ENCODE measurements around the gene ATAD3B.
"Not testable (repeated sequence)": the region's sequence is repeated elsewhere in the genome, so short reads cannot be mapped to it uniquely, and the experiment has no call there.

ATAD3B gene

GRCh38 chr1:1516923-1517322 lies 45.4 kb downstream of the ATAD3B start:
- DNase-seq: not testable (repeated sequence)

DNA sequence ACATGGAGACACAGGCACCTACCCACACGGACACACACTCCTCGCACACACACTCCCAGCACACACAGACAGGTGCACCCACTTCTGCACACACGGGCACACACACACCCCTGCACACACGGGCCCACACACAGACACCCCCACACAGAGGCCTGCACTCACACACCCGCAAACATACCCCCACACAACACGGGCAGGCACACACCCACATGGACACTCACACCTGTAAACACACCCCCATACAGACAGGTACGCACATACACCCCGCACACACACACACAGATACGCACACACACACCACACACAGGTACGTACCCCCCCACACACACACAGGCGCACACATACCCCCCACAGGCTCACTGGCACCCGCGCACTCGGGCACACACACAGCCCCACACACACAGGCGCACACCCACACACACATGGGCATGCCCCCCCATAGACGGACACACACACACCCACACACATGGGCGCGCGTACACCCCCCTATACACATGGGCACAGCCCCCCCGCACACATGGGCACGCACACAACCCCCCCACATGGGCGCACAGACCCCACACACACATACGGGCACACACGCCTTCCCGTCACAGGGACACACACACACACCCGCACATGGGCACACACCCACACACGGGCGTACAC lies 46.5 kb downstream of the ATAD3B start:
- DNase-seq: no peak

DNA sequence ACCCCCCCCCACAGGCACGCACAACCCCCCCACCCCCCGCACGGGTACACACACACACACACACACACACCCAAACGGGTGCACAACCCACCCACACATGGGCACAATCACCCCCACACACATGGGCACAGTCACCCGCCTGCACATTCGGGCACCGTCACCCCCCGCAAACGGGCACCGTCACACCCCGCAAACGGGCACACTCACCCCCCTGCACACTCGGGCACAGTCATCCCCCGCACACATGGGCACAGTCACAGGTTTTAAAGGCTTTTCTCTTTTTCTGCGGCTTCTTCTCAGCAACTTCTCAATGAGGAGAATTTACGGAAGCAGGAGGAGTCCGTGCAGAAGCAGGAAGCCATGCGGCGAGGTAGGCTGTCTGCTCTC lies 47.0 kb downstream of the ATAD3B start:
- DNase-seq: not testable (repeated sequence)

GRCh38 chr1:1519805-1520505 lies 48.4 kb downstream of the ATAD3B start:
- DNase-seq: not testable (repeated sequence)

GRCh38 chr1:1521331-1521730 lies 49.8 kb downstream of the ATAD3B start:
- DNase-seq: no peak

- DNase-seq: not testable (repeated sequence)
These were observed 51.0 kb downstream of the ATAD3B start for GRCh38 chr1:1522536-1522935.

GRCh38 chr1:1523226-1523625 lies 51.7 kb downstream of the ATAD3B start:
- not testable (repeated sequence) for DNase-seq

- DNase-seq: not testable (repeated sequence)
These were observed 52.1 kb downstream of the ATAD3B start for GRCh38 chr1:1523651-1524050.

- DNase-seq: not testable (repeated sequence)
These were observed 53.3 kb downstream of the ATAD3B start for GRCh38 chr1:1524750-1525383.

DNA sequence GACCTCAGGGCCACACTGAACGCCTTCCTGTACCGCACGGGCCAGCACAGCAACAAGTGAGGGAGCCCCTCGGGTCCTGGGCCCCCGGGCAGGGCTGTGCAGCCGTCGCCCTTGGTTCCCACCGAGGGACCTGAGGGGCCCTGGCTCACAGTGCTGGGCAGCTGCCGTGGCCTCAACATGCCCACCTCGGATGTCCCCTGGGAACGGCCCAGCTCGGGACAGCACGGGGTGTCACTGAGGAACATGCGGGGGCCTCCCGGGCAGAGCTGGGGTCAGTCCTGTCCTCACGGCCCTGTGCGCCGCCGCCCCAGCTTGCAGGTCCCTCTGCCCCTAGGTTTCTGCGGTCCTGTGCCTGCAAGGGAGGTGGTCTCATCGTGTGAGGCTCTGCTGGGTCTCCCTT lies 54.9 kb downstream of the ATAD3B start:
- not testable (repeated sequence) for DNase-seq

- DNase-seq: no peak
These were observed 55.7 kb downstream of the ATAD3B start for GRCh38 chr1:1527092-1527816.

DNA sequence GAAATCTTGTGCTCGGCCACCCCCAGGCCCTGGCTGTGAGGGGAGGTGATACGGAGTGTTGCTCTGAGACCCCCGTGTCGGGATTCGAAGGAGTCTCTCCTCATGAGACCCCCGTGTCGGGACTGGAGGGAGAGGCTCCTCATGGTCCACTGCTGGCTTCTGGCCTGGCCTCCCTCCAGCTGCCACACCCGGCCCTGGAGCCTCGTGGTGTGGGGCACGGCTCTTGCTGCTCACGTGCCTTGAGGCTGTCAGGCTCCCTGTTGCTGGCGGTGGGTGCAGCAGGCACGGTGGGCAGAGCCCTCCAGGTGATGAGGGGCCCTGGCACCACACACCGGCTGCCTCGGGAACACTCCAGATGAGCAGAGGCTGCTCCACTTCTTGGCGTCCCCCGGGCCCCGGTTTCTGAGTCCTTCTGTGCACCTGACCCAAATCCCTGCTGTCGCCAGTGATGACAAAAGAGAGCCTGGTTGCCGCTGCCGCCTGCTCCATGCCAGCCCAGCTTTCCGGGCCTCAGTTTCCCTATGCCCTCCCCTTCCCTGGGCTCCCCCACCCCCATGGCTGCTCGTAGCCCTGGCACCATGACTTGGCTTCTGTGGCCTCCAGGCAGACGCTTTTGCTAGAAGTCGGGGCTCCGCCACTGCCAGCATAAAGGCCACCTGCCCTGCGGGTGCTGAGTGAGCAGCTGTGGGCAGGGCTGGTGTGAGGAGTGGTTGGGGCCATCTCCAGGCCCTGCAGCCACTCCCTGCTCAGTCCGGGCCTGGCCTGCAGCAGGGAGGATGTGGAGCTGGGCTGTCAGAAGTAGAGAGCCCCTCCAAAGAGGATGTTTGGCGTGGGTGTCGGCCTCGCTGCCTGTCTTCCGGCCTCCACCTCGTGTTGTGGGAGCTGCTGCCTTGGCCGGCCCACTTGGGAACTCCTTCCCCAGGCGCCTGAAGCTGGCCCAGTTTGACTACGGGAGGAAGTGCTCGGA lies 57.0 kb downstream of the ATAD3B start:
- no peak for DNase-seq

- DNase-seq: no peak
These were observed 57.8 kb downstream of the ATAD3B start for GRCh38 chr1:1529321-1529720.

GRCh38 chr1:1529936-1530335 lies 58.4 kb downstream of the ATAD3B start:
- no peak for DNase-seq

- DNase-seq: no peak
These were observed 60.4 kb downstream of the ATAD3B start for GRCh38 chr1:1531947-1532346.

GRCh38 chr1:1533176-1533893 lies 61.8 kb downstream of the ATAD3B start:
- DNase-seq: not testable (repeated sequence)

- DNase-seq: not testable (repeated sequence)
These were observed 62.3 kb downstream of the ATAD3B start for GRCh38 chr1:1533894-1534291.

- no peak for DNase-seq
These were observed 63.0 kb downstream of the ATAD3B start for GRCh38 chr1:1534401-1535154.

- no peak for DNase-seq
These were observed 63.8 kb downstream of the ATAD3B start for GRCh38 chr1:1535201-1536018.

Data from suppressor macrophage treated with lipopolysaccharide for 4 hours (primary cell).